ENCODE measurements around the gene SLC24A3. TPM values are rescaled to one million over a fixed set of nuclear protein-coding genes. Genes with fewer than 3 reads are reported as not detected.

SLC24A3 gene
- total RNA-seq, 1 donor from 2014 or later: 0.51 TPM

DNA sequence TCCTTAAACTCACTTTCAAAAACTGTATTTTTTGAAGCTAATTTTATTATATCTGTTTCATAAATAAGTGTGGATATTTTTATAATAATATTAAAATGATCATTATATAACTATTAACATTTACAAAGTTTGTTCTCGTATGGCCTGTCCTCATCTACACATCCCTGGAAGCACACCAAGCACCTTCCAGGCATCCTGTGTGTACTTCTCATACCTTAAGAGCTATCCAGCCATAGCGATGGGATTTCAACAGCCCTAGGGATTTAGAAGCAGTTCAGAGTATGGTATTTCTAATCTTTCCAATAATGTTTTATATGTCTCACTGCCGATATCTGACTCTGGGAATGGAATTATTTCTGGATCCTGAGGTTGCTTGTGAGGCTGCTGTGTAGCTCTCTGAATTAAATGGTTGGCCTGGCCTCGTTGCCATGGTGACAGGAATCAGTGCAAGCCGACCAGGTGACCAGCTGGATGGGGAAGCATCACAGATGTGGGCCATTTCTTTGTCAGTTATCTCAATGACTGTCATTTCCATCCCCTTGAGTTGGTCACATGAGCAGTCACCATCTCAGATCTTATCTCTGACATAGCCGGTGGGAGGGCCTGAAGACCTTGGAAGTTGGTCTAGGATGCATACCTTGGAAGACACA, 280.4 kb downstream of the SLC24A3 start:
- H3K27ac Mint-ChIP-seq (ENCODE audit: unreplicated experiment): no peak overlapping the region
- H3K9me3 Mint-ChIP-seq: no peaks in the 10 kb centered on the region
- peaks cover 17% of the 10 kb centered on the region for H3K27me3 Mint-ChIP-seq (ENCODE audit: low read depth)
- DNase-seq (ENCODE audit: low read depth, low spot score): no peak
- no peak overlapping the region for H3K4me3 Mint-ChIP-seq
- TF ChIP-seq, protein P1, sequence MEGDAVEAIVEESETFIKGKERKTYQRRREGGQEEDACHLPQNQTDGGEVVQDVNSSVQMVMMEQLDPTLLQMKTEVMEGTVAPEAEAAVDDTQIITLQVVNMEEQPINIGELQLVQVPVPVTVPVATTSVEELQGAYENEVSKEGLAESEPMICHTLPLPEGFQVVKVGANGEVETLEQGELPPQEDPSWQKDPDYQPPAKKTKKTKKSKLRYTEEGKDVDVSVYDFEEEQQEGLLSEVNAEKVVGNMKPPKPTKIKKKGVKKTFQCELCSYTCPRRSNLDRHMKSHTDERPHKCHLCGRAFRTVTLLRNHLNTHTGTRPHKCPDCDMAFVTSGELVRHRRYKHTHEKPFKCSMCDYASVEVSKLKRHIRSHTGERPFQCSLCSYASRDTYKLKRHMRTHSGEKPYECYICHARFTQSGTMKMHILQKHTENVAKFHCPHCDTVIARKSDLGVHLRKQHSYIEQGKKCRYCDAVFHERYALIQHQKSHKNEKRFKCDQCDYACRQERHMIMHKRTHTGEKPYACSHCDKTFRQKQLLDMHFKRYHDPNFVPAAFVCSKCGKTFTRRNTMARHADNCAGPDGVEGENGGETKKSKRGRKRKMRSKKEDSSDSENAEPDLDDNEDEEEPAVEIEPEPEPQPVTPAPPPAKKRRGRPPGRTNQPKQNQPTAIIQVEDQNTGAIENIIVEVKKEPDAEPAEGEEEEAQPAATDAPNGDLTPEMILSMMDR (conservative IDR thresholded peaks at IDR 0.05): no peak
- no peaks in the 10 kb centered on the region for H3K4me1 Mint-ChIP-seq
- no peaks in the 10 kb centered on the region for H3K36me3 Mint-ChIP-seq (ENCODE audit: low read depth)

DNA sequence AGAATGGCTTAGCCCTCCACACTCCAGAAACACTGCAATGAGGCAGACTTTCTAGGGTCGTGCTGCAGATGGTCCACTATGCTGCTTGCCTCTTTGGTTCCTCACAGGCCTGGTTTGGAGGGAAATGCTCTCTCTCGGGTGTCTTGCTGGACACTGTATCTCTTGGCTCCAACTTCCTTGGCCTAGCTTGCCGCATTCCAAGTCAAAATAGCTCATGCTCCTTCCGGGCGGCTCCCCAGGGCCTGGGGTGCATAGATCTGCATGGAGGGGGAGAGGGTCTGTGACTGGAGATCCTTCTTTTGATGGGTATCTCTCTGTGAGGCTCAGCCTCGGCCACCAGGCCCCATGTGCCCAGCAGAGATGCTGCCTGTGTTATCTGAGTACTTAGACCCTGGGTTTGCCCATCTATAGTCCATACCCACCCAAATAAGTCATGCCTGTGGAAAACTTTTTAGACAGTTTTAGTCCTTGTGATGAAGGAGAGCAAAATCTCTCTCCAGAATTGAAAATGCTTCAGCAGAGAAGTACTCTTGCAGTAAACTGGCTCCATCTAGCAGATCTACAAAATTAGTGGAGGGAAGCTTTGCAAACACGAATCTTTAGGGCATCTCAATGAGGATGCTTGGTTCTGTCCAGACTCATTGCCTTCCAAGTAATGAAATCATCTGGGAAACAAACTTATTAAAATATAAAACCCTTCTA, 281.5 kb downstream of the SLC24A3 start:
- H3K4me1 Mint-ChIP-seq: no peaks in the 10 kb centered on the region
- DNase-seq (ENCODE audit: low read depth, low spot score): no peak
- H3K27ac Mint-ChIP-seq (ENCODE audit: unreplicated experiment): no peak overlapping the region
- TF ChIP-seq, protein P1 (conservative IDR thresholded peaks at IDR 0.05): no peak
- H3K27me3 Mint-ChIP-seq (ENCODE audit: low read depth): peaks cover 12% of the 10 kb centered on the region
- no peaks in the 10 kb centered on the region for H3K9me3 Mint-ChIP-seq
- H3K4me3 Mint-ChIP-seq: no peak overlapping the region
- no peaks in the 10 kb centered on the region for H3K36me3 Mint-ChIP-seq (ENCODE audit: low read depth)

DNA sequence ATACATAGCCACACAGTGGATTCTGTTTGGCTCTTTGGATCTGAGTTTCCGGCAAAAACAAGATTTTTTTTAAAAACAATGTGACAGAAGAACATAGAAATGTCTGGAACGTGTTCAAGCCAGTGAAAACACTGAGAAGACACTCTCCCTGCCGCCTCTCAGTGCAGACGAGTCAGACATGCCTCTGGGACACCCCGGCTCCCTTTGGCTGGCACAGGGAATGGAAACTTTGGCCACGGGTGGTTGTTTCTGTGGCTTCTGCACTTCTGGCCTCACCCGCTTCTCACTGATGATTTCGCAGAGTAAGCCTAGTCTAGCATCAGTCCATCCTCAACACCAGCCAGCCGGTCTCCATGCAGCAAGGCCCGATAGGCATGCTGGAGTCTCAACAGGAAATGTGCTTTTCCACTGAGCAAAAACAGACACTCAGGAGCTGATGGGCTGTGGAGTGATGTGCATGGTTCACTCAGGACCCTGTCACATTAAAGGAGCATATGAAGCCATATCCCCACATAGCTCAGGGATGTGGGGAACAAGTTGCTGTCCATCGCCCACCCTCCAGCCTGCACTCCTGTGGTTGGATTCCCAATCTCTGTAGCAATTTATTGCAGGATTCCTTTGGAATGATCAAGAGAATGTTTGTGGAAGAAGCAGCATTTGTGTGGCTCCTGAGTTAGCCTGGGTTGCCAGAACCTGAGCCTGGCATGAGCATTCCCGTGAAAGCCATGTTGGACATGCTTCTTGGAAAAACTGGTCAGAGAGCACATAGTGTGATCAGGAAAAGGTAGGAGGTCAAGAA, 283.7 kb downstream of the SLC24A3 start:
- H3K27ac Mint-ChIP-seq (ENCODE audit: unreplicated experiment): no peak overlapping the region
- H3K4me1 Mint-ChIP-seq: no peaks in the 10 kb centered on the region
- H3K4me3 Mint-ChIP-seq: no peak overlapping the region
- H3K27me3 Mint-ChIP-seq (ENCODE audit: low read depth): peaks cover 6% of the 10 kb centered on the region
- DNase-seq (ENCODE audit: low read depth, low spot score): no peak
- H3K9me3 Mint-ChIP-seq: no peaks in the 10 kb centered on the region
- TF ChIP-seq, protein P1 (conservative IDR thresholded peaks at IDR 0.05): no peak
- H3K36me3 Mint-ChIP-seq (ENCODE audit: low read depth): no peaks in the 10 kb centered on the region

DNA sequence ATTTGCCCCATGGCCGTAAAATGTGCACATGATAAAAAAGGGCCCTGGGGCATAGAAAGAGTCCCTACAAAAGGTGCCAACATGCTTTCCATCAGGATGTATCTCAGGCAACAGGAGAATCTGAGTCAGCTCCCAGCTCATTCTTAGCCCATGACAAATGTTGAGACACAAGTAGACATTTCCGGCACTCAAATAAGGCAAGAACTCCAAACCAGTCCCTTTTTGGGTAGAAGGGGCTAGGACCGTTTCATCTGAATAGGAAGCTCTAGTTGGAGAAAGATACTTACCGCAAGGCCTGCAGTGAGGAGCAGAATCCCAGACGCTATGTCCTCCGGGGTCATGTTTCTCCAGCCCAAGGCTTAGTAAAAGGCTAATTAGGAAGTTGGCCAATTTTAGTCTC, 284.6 kb downstream of the SLC24A3 start:
- H3K9me3 Mint-ChIP-seq: no peaks in the 10 kb centered on the region
- no peaks in the 10 kb centered on the region for H3K4me1 Mint-ChIP-seq
- no peak overlapping the region for H3K27ac Mint-ChIP-seq (ENCODE audit: unreplicated experiment)
- peaks cover 6% of the 10 kb centered on the region for H3K27me3 Mint-ChIP-seq (ENCODE audit: low read depth)
- TF ChIP-seq, protein P1 (conservative IDR thresholded peaks at IDR 0.05): no peak
- no peak overlapping the region for H3K4me3 Mint-ChIP-seq
- DNase-seq (ENCODE audit: low read depth, low spot score): no peak
- H3K36me3 Mint-ChIP-seq (ENCODE audit: low read depth): no peaks in the 10 kb centered on the region

DNA sequence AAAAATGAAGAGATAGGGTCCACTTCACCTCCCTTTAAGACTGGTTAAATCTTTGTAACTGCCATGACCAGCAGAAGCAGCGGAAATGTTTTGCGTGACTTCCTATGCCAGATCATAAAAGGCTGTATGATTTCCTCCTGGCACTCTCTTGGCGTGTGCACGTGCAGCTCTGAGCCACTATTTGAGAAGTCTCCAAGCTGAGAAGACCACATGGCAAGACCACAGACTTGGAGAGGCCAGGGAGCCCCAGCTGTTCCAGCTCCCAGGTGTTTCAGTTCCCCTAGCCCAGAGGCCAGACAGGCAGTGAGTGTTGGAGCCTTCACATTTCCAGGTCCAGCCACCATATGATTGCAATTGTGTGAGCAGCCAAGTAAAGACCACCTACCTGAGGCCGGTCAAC, 286.3 kb downstream of the SLC24A3 start:
- TF ChIP-seq, protein P1 (conservative IDR thresholded peaks at IDR 0.05): no peak
- H3K4me3 Mint-ChIP-seq: no peak overlapping the region
- DNase-seq (ENCODE audit: low read depth, low spot score): no peak
- no peaks in the 10 kb centered on the region for H3K36me3 Mint-ChIP-seq (ENCODE audit: low read depth)
- no peak overlapping the region for H3K27ac Mint-ChIP-seq (ENCODE audit: unreplicated experiment)
- peaks cover 6% of the 10 kb centered on the region for H3K27me3 Mint-ChIP-seq (ENCODE audit: low read depth)
- no peaks in the 10 kb centered on the region for H3K9me3 Mint-ChIP-seq
- H3K4me1 Mint-ChIP-seq: no peaks in the 10 kb centered on the region
